Neuron (in vitro differentiated cells): ENCODE results near the gene PRADC1.

ENCODE experiments used
- H2AFZ ChIP-seq: one replicate; pipeline ENCODE4 v1.6.1; 2013; ENCODE audit warnings: low read depth, mild to moderate bottlenecking, inconsistent platforms, low read length, moderate library complexity
- H3K27me3 ChIP-seq: one replicate; pipeline ENCODE4 v1.6.1; 2013; ENCODE audit warnings: low read length; ENCODE audit not compliant: insufficient read depth
- H3K36me3 ChIP-seq: one replicate; pipeline ENCODE4 v1.6.1; 2013; ENCODE audit warnings: low read length; ENCODE audit not compliant: insufficient read depth
- H3K4me1 ChIP-seq: one replicate; pipeline ENCODE4 v1.6.1; 2013; ENCODE audit warnings: low read length; ENCODE audit not compliant: insufficient read depth
- H3K4me3 ChIP-seq: 2 replicates; pipeline ENCODE4 v1.5.1; 2013; ENCODE audit warnings: mild to moderate bottlenecking, low read length, moderate library complexity
- H3K9me3 ChIP-seq: one replicate; pipeline ENCODE4 v1.6.1; 2013; ENCODE audit warnings: low read length

Gene PRADC1

DNA sequence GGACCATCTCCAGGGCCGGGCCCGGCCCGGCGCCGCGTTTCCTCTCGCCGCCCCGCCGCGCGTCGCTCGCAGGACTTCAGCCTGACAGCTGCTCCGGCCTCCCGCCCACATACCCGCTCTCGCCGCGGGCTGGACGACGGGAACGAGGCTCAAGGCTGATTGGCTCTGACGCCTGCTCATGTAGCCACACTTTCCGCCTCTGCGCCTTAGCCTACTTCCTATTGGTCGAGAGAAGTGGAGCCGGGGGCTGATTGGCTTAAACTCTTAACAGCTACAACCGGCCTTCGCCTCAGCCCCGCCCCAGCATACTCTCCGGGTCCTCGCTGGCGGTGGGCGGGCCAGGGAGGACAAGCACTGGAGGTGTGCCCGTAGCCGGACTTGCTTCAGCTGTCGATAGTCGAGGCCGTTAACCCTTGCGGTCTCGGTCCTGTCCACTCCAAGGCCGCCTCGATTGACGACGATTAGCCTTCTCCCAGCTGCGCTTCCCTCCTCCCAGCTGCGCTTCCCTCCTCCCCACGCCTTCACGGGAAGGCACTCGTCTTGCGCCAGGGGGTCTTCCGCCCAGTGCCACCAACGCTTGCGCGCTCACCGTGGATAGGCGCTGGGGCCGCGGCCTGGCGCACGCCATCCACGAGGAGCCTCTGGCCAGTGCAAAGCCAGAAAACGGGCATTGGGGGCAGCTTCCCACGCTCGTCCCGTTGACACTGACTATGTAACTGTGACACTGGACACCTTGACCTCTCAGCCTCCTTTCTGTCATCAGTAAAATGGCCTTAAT, at the start of gene PRADC1:
PRADC1 (minus strand) TSS at position 86 of the 778 bp plus-strand sequence; CDS start at position 7, 79 bp downstream.
- Histone ChIP-seq H3K9me3 (no peaks in the 10 kb centered on the region), H3K4me3 (peak within 1 kb of the TSS; percentile 66), H3K4me1 (peaks cover 27% of the 10 kb centered on the region), H2AFZ (peak within 1 kb of the TSS; percentile 49), H3K36me3 (peaks cover 15% of the 10 kb centered on the region), H3K27me3 (no peaks in the 10 kb centered on the region)

DNA sequence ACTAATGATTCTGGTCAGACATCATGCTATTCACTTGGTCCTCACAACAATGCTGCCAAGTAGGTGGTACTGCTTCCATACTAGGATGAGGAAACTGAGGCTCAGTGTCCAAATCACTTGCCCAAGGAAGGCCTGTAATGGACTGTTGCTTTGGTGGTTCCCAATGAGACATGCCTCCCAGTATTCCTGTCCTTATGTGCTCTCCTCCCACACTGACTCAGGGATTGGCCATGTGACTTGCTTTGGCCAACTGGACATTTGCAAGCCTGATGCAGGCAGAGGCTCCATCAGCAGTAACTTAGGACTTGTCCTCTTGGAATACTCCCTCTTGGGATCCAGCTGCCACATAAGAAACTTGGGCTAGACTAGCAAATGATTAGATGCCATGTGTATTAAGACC, 48.2 kb upstream of the PRADC1 start:
- H3K4me3 ChIP-seq = no peak overlapping the region
- no peaks in the 10 kb centered on the region for H3K36me3 ChIP-seq
- H3K27me3 ChIP-seq = peaks cover 10% of the 10 kb centered on the region
- H2AFZ ChIP-seq = no peak overlapping the region
- peaks cover 16% of the 10 kb centered on the region for H3K4me1 ChIP-seq
- no peaks in the 10 kb centered on the region for H3K9me3 ChIP-seq

DNA sequence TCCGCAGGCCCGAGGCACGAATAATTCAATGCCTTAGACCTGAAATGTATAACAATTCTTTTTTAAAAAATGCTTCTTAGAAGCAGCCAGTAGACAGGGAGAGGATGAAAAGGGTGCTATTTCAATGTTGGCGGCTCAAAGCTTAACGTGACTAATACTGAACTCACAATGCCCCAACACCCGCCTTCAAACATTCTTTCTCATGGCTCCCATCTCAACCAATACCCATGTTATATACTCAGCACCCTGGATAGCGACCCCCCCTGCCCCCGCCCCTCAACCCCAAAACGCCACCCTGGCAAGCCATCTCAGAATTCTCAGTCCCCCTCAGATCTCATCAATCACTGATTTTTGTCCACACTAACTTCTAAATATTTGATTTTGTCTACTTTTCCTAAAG, 46.8 kb upstream of the PRADC1 start:
- peaks cover 13% of the 10 kb centered on the region for H3K4me1 ChIP-seq
- no peak overlapping the region for H2AFZ ChIP-seq
- no peaks in the 10 kb centered on the region for H3K36me3 ChIP-seq
- no peaks in the 10 kb centered on the region for H3K9me3 ChIP-seq
- no peak overlapping the region for H3K4me3 ChIP-seq
- H3K27me3 ChIP-seq = no peaks in the 10 kb centered on the region

DNA sequence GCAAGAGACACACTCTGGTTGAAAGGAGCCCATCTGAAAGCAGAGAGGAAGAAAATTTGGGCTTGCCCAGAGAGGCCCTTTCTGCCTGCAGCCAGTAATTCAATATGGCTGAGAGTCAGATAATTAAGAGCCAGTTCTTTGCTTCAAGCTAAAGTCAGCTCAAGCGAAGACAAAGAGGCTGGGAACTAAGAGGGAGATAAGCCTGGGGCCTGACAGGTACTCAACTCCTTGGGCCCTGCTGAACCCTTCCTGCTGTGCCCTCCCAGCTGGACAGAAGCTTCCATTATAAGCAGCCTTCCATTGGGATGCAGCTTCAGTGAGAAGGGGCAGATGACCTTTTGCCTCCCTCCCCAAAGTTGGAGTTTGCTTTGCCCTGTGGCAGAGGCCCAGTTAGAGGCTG, 39.2 kb upstream of the PRADC1 start:
- H3K36me3 ChIP-seq = no peaks in the 10 kb centered on the region
- H2AFZ ChIP-seq = no peak overlapping the region
- no peaks in the 10 kb centered on the region for H3K4me1 ChIP-seq
- H3K27me3 ChIP-seq = no peaks in the 10 kb centered on the region
- H3K9me3 ChIP-seq = no peaks in the 10 kb centered on the region
- H3K4me3 ChIP-seq = no peak overlapping the region

DNA sequence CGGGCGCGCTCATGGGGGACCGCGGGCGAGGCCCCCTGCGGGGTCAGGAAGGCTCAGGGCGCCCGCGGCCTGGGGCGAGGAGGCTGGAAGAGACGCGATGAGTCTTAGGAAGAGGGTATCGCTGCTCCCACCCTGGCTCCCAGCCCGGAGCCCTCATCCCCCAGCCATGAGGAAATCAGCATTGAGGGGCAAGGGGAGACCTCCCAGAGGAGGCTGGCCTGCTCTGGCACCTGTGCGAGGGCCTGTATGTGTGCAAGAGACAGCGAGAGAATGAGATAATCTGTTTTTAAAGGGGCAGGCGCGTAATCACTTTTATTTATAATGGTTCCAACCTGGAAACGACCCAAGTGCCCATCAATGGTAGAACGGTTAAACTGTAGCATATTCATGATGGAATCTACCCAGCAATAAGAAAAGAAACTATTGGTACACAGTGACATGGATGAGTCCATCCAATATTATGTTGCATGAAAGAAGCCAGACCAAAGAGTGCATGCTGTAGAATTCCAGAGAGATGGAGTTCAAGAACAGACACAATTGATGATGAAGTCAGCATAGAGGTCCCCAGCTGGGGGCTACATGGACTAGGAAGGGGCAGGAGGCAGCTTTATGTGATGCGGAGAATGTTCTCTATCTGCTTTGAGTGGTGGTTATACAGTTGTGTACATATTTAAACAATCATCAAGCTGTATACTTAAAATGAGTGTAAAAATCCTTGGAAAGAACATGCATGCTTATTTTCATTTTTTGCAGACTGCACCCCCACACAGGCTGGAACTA, 36.8 kb upstream of the PRADC1 start:
- no peaks in the 10 kb centered on the region for H3K27me3 ChIP-seq
- H3K4me3 ChIP-seq = no peak overlapping the region
- no peaks in the 10 kb centered on the region for H3K9me3 ChIP-seq
- H3K36me3 ChIP-seq = no peaks in the 10 kb centered on the region
- no peaks in the 10 kb centered on the region for H3K4me1 ChIP-seq
- H2AFZ ChIP-seq = no peak overlapping the region

DNA sequence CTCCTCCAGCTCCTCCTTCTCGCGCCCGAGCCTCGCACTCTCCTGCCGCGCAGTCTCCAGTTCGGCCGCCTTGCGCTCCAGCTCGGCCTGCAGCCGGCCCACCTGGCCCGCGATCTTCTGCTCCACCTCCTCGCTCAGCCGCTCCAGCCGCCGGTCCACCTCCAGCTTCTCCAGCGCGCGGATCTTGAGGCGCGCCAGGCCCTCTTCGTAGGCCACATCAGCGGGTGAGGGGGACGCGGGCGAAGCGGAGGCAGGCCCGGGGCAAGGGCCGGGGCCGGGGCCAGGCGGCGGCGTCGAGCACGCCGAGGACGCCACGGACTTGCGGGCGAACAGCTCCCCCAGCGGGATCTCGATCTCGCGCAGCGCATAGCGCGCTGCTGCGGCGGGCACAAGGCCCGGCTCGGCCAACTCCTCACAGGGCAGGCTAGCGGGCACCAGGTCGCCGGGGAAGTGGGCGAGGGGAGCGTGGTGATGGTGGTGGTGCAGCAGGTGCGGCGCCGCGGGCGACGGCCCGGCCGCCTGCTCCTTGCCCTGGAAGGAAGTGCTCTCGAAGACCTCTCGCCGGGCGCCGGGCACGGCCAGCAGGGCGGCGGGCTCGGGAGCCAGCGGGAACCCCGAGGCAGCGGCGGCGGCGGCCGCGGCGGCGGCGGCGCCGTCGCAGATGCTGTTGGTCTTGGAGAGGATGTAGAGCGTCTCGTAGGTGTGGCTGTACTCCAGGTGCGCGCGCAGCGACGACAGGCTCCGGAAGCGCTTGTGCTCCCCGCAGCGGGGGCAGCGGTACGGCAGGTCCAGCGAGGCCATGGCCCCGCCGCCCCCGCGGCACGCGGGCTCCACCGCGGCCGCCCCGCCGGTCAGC, 36.0 kb upstream of the PRADC1 start:
- Histone ChIP-seq H3K4me1 (no peaks in the 10 kb centered on the region), H3K4me3 (no peak overlapping the region), H3K27me3 (no peaks in the 10 kb centered on the region), H3K9me3 (no peaks in the 10 kb centered on the region), H3K36me3 (peaks cover under 1% of the 10 kb centered on the region), H2AFZ (no peak overlapping the region)

DNA sequence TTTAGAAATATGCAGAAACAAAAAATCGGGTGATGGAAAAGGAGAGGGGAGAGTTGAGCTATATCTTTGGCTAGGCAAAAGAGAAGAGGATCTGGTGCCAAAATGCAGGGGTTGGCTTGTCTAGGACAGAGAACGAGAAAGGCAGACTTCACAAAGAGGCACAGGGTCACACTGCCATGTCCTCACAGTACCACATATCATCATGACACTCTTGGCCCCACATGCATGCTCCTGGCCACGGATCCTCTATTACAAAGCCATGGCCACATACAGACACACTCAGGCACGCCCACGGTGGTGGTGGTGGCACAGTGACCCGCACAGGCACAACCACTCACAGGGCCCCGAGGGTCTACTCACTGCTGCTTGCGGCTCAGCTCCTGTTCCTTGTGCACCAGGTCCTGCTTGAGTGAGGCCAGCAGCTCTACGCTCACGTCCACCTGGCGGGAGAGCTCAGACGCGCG, 35.4 kb upstream of the PRADC1 start:
- H3K4me3 ChIP-seq = no peak overlapping the region
- H3K36me3 ChIP-seq = peaks cover 2% of the 10 kb centered on the region
- H3K9me3 ChIP-seq = no peaks in the 10 kb centered on the region
- no peak overlapping the region for H2AFZ ChIP-seq
- H3K27me3 ChIP-seq = no peaks in the 10 kb centered on the region
- no peaks in the 10 kb centered on the region for H3K4me1 ChIP-seq

DNA sequence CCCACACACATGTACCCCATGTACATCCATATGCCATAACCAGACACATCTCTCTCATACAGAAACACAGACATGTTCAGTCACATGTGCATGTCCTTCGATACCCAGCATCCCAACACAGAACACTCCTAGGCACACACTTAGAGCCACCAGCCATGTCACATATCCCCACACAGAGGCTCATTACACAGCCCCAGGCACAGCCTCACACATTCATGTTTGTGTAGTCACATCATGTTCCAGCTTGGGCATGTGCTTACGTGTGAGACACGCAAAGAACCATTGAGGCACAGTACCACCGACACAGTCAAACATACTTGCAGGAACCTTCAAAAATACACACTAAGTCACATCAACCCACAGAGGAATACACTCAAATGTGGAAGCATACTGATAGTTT, 34.0 kb upstream of the PRADC1 start:
- no peak overlapping the region for H3K4me3 ChIP-seq
- peaks cover 5% of the 10 kb centered on the region for H3K36me3 ChIP-seq
- H3K9me3 ChIP-seq = no peaks in the 10 kb centered on the region
- H3K27me3 ChIP-seq = no peaks in the 10 kb centered on the region
- no peak overlapping the region for H2AFZ ChIP-seq
- H3K4me1 ChIP-seq = no peaks in the 10 kb centered on the region

DNA sequence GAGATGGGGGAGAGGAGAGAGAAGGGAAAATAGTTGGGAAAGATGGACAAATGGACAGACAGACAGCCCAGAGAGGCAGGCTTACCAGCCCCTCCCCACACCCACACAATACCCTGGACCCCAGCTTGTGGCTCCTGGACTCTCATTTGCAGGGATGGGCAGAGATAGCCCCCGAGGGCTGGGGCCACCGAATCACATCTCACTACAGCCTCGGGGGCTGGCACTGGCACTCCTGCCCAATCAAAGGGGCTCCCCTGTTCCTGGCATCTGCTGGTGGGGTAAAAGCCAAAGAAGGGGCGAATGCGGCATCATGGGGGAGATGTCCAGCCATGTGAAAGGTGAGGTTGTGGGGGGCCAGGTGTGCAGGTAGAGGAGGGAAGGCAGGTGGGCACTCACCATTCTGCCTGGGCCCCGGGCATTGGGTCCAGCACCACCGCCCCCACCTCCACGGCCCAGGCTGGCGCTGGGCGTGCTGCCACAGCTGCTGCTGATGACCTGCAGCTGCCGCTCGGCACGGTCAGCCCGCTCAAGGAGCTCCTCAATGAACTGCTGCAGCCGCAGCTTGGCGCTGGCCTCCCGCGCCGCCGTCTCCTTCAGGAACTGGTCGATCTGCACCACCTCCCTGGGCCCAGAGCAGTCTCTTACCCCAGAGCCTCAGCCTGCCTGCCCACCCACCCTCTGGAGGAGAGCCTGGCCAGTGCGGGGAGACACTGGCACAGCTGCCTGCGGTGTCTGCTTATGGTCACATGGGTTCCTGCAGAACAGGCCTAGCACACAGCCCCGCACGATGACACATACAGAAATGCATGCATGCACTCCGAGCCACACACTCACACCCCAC, 33.2 kb upstream of the PRADC1 start:
- no peak overlapping the region for H2AFZ ChIP-seq
- H3K36me3 ChIP-seq = peaks cover 5% of the 10 kb centered on the region
- H3K27me3 ChIP-seq = no peaks in the 10 kb centered on the region
- no peaks in the 10 kb centered on the region for H3K4me1 ChIP-seq
- H3K9me3 ChIP-seq = no peaks in the 10 kb centered on the region
- no peak overlapping the region for H3K4me3 ChIP-seq

DNA sequence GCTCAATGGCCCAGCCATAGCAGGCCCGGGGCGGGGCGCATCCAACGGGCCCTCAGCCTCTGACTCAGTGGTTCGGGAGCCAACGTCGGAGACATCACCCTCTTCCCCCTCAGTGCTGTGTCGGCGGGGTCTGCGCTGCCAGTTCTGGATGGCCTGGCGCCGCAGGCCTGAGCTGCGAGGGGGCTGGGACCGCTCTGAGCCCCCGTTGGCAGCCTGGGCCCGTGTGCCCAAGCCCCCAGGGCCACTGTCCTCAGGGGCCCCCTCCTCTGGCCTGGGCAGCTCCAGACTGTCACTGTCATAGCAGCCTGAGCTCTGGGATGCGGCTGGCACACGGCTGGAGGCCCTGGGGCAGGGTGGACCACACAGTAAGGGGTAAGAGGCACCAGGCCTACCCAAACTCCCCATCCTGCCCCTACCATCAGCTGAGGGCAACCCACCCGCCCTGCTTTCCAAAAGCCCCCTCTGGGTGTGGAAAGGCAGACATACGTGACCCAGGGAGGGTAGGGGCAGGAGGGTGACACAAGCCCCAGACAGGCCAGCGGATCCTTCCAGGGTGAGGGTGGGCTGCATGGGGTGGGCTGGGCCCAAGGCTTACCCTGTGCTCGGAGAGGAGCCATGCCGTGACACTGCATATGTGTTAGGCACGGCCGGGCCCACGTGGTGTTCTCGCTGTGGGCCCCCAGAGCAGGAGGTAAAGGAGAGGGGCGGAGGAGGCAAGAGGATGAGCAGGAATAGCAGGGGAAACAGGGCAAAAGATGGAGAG, 32.4 kb upstream of the PRADC1 start:
- Histone ChIP-seq H3K4me1 (no peaks in the 10 kb centered on the region), H3K9me3 (no peaks in the 10 kb centered on the region), H3K4me3 (no peak overlapping the region), H2AFZ (no peak overlapping the region), H3K36me3 (peaks cover 5% of the 10 kb centered on the region), H3K27me3 (no peaks in the 10 kb centered on the region)

DNA sequence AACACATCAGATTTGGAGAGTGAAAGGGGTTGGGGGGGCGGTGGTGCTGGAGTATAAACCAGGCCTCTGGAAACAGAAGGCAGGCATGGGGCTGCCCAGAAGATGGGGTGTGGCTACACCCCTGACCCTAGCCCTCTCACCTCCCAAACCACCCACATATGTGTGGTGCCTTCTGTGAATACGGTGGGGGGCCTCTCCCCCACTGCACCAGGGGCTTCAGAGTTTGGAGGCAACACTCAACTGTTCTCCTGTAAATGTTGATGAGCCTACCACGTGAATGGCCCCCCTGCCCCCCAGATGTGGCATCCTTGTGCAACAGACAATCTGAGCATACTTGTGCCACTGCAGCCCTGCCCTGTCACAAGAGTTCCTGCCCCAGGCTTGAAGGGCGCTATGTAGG, 31.7 kb upstream of the PRADC1 start:
- no peaks in the 10 kb centered on the region for H3K9me3 ChIP-seq
- no peaks in the 10 kb centered on the region for H3K4me1 ChIP-seq
- peaks cover 5% of the 10 kb centered on the region for H3K36me3 ChIP-seq

DNA sequence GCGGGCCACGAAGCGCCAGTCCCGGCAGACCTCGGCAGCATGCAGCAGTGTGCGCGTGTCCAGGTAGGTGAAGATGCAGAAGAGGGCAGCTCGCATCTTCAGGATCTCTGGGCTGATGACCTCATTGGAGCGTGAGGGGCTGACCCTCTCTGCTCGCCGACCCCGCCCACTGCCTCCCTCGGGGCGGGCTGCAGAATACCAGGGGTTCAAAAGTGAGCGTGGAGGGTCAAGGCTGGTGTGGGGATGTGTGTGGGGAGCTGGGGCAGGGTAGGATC, 31.2 kb upstream of the PRADC1 start:
- Histone ChIP-seq H3K9me3 (no peaks in the 10 kb centered on the region), H2AFZ (no peak overlapping the region), H3K4me3 (no peak overlapping the region), H3K4me1 (no peaks in the 10 kb centered on the region), H3K27me3 (no peaks in the 10 kb centered on the region), H3K36me3 (peaks cover 5% of the 10 kb centered on the region)

More for the DNA sequence above, 31.7 kb upstream of the PRADC1 start:
- Histone ChIP-seq H3K27me3 (no peaks in the 10 kb centered on the region), H2AFZ (no peak overlapping the region), H3K4me3 (no peak overlapping the region)
